Measurements from ENCODE around the gene NDUFB10. TPM values are rescaled to one million over a fixed set of nuclear protein-coding genes. Genes with fewer than 3 reads are reported as not detected.

The NDUFB10 gene
- total RNA-seq, 2 donors from 2014 or later, result 172 to 333 TPM

DNA sequence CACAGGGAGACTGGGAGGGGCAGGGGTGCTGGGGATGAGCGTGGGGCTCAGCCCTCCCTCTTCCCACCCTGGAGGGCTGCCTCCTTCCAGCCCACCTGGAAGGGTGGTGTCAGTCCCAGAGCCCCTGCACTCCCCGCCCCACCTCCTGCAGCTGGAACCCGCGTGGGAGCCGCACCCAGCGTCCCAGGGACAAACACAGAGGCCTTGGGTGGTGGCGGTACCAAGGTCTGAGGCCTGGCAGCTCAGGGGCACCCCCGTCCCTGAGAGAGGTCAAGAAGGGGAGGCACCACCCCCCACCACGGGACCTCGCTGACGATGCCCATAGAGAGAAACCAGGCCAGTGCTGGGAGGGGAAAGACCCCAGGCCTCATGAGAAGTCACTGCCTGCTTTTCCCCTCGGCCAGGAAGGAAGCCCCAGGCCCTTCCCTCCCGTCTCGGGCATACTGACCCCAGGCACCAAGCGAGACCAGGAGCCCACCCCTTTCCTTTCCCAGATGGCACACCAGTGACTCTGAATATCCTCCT lies 45.2 kb upstream of the NDUFB10 start:
- no peaks in the 10 kb centered on the region for H3K4me1 ChIP-seq (replicated peaks)
- H3K27ac ChIP-seq, result no peak overlapping the region
- H3K4me3 ChIP-seq, result no peak overlapping the region
- no peaks in the 10 kb centered on the region for H3K9me3 ChIP-seq
- intact Hi-C loops (cut with DNase I), result no loop called here
- DNase-seq (ENCODE audit: low spot score), result no peak
- H3K36me3 ChIP-seq, result no peaks in the 10 kb centered on the region
- TF ChIP-seq POLR2A (IDR thresholded peaks at IDR 0.05), result no peak
- TF ChIP-seq POLR2AphosphoS5 (IDR thresholded peaks at IDR 0.05), result no peak
- TF ChIP-seq, protein P1, sequence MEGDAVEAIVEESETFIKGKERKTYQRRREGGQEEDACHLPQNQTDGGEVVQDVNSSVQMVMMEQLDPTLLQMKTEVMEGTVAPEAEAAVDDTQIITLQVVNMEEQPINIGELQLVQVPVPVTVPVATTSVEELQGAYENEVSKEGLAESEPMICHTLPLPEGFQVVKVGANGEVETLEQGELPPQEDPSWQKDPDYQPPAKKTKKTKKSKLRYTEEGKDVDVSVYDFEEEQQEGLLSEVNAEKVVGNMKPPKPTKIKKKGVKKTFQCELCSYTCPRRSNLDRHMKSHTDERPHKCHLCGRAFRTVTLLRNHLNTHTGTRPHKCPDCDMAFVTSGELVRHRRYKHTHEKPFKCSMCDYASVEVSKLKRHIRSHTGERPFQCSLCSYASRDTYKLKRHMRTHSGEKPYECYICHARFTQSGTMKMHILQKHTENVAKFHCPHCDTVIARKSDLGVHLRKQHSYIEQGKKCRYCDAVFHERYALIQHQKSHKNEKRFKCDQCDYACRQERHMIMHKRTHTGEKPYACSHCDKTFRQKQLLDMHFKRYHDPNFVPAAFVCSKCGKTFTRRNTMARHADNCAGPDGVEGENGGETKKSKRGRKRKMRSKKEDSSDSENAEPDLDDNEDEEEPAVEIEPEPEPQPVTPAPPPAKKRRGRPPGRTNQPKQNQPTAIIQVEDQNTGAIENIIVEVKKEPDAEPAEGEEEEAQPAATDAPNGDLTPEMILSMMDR (IDR thresholded peaks at IDR 0.05), result no peak
- 65% methylated on average over 13 of the region's 15 CpGs for WGBS
- H3K27me3 ChIP-seq (replicated peaks; ENCODE audit: insufficient read depth), result peaks cover 18% of the 10 kb centered on the region

- peaks cover 26% of the 10 kb centered on the region for H3K27me3 ChIP-seq (replicated peaks; ENCODE audit: insufficient read depth)
Observed at GRCh38 chr16:1914988-1915387, 44.4 kb upstream of the NDUFB10 start.

DNA sequence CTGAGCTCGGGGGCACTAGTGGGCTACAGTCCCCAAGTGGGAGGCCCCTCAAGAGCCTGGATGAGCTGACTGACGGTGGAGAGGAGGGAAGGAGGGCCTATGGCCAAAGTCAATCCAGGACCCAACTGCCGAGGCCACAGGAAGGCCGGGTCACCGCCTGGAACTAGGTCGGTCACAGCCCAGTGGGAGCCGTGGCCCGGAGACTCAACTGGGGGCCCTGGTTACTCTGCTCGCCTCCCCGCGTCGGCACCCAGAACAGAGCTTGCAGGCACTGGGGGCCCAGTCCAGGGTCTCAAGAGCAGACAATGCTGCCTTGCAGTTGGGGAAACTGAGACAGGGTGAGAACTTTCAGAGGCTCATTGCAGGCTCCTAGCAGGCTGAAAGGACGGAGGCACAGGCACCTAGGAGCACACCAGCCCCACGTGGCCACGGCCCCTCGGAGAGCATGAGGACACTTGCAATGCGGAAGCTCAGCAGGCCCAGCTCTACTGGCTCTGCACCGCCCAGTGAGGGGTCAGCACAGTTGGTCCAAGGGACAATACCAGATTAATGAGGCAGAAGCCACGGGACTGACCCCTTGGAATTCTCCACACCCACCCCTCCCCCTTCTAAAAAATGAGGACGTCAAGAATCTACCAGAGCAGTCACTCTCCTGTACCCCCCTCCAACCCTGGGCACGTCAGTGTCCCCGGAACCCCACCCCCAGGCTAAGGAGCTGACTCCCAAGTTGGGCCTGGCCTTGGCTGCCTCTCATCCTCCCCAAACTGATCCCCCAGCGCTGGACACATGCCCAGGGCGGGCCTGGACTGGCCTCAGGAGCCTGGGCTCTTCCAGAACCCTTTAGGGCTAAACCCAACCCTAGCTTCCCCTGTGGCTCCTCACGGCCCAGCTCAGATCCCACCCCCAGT lies 43.4 kb upstream of the NDUFB10 start:
- no peak overlapping the region for H3K4me3 ChIP-seq
- peaks cover 35% of the 10 kb centered on the region for H3K27me3 ChIP-seq (replicated peaks; ENCODE audit: insufficient read depth)
- H3K36me3 ChIP-seq, result no peaks in the 10 kb centered on the region
- no peak for DNase-seq (ENCODE audit: low spot score)
- no peaks in the 10 kb centered on the region for H3K4me1 ChIP-seq (replicated peaks)
- no peaks in the 10 kb centered on the region for H3K9me3 ChIP-seq
- intact Hi-C loops (cut with DNase I), result no loop called here
- H3K27ac ChIP-seq, result no peak overlapping the region
- TF ChIP-seq POLR2AphosphoS5 (IDR thresholded peaks at IDR 0.05), result no peak
- TF ChIP-seq, protein P1 (IDR thresholded peaks at IDR 0.05), result no peak
- TF ChIP-seq POLR2A (IDR thresholded peaks at IDR 0.05), result no peak
- WGBS, result 71% methylated on average over 25 of the region's 25 CpGs

More at GRCh38 chr16:1914988-1915387, 44.4 kb upstream of the NDUFB10 start:
- no peaks in the 10 kb centered on the region for H3K4me1 ChIP-seq (replicated peaks)
- H3K4me3 ChIP-seq, result no peak overlapping the region
- WGBS, result 49% methylated on average over 8 of the region's 8 CpGs
- no peak overlapping the region for H3K27ac ChIP-seq
- H3K9me3 ChIP-seq, result no peaks in the 10 kb centered on the region
- TF ChIP-seq POLR2AphosphoS5 (IDR thresholded peaks at IDR 0.05), result no peak
- no peak for TF ChIP-seq POLR2A (IDR thresholded peaks at IDR 0.05)
- TF ChIP-seq, protein P1 (IDR thresholded peaks at IDR 0.05), result no peak
- DNase-seq (ENCODE audit: low spot score), result no peak
- H3K36me3 ChIP-seq, result no peaks in the 10 kb centered on the region
- intact Hi-C loops (cut with DNase I), result no loop called here

DNA sequence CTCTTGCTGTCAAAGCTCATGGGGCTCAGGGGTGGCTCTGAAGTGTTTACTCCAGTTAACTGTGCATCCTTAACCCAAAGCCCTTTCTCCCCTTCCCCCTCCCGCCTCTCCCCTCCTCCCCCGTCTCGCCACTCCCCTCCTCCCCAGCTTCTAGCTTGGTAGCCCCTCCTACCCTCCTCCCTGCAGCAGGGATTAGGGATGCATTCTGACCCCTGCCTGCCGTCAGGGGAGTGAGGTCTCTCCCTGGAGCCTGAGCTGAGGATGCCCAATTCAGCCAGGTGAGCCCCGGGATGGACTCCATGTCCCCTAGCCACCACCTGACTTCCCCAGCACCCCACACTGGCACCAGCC lies 42.7 kb upstream of the NDUFB10 start:
- peaks cover 36% of the 10 kb centered on the region for H3K27me3 ChIP-seq (replicated peaks; ENCODE audit: insufficient read depth)
- no peaks in the 10 kb centered on the region for H3K4me1 ChIP-seq (replicated peaks)
- no peak overlapping the region for H3K27ac ChIP-seq
- WGBS, result 20% methylated on average over 5 of the region's 5 CpGs
- no peak for DNase-seq (ENCODE audit: low spot score)
- no peaks in the 10 kb centered on the region for H3K36me3 ChIP-seq
- intact Hi-C loops (cut with DNase I), result no loop called here
- no peak overlapping the region for H3K4me3 ChIP-seq
- H3K9me3 ChIP-seq, result no peaks in the 10 kb centered on the region
- no peak for TF ChIP-seq POLR2A (IDR thresholded peaks at IDR 0.05)
- TF ChIP-seq POLR2AphosphoS5 (IDR thresholded peaks at IDR 0.05), result no peak
- TF ChIP-seq, protein P1 (IDR thresholded peaks at IDR 0.05), result no peak
